ENCODE data around the gene SAMD4A.

The SAMD4A gene

GRCh38 chr14:54709867-54710266, 142.9 kb downstream of the SAMD4A start:
- DNase-seq = no peak

DNA sequence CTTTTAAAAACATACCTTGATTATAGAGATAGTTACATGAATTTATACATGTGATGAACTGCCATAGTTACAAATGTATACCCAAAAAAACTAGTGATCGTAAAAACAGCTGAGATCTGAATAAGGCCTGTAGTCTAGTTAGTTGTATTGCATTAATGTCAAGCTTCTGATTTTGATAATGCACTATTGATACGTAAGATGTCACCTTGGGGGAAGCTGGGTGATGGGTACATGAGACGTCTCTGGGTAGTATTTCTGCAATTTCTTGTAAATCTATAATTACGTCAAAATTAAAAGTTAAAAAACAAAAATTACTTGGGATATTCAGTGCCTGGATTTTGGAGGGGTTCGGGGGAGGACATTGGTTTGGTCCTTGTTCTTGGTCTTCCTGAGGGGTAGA, 144.4 kb downstream of the SAMD4A start:
- no peak for DNase-seq

DNA sequence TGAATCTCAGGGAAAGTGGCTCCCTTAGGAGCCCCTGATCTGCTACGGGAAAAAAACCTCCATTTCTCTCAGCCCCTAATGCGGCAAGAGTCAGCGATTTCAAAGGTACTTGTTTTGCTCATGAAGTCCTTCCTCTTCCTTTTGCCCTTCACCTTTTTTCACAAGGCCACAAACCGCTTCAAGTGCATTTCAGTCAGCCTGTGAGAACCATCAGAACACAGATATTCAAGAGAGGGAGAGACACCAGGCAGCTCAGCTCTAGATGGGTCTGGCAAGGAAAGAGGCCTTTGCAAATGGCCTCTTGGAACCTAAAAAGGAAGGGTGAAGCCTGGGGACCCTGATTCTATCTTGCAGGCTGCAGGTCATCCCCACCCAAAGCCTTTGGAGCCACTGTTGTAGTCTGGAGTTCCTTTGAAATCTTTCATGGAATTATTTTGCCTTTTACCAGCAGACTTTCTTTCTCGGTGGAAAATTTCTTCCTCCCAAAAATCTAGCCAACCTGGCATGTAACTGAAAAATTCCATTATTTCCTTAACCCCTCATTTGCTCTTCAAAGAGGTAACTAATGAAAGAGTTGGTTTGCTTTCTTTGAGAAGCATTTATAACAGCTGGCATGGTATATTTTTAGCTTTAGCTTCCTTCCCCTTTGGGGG, 145.0 kb downstream of the SAMD4A start:
- DNase-seq = no peak

- no peak for DNase-seq
Observed at GRCh38 chr14:54712465-54713200, 145.7 kb downstream of the SAMD4A start.

- no peak for DNase-seq
Observed at GRCh38 chr14:54713379-54713778, 146.5 kb downstream of the SAMD4A start.

- DNase-seq = no peak
Observed at GRCh38 chr14:54715239-54715638, 148.3 kb downstream of the SAMD4A start.

GRCh38 chr14:54715811-54716210, 148.9 kb downstream of the SAMD4A start:
- DNase-seq = no peak

DNA sequence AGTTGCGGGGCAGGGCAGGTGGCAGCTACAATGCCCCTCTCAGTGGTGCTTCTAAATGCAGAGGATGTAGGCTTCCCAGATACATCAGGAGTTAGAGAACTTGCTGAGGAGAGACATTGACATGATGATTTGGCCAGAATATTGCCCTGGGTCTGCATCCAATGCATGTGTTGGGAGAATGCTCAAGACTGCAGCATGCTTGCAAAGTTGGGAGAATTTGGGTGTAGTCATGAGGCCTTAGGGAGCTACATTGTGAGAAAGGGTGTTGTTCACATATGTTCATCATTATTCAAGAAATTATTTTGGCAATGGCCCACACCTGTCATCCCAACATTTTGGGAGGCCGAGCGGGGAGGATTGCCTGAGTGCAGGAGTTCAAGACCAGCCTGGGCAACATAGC, 149.9 kb downstream of the SAMD4A start:
- DNase-seq = no peak

DNA sequence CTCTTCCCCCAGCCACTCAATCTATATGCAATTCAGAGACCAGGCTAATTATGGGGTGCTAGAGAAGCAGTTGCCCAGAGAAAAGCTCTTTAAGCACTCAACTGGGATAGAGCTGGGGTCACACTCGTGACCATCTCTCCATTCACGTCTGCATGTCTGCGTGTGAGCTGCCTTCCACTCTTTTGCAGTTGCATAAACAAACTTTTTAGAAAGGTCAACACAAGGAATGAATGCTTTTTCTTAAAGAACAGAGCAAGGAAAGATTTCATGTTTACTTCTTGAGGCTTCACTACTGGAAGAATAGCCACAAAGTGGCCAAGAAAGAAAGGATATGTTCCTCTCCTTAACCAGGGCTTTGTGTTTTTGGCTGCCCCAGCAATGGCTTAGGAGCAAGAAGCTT, 151.1 kb downstream of the SAMD4A start:
- DNase-seq = no peak

GRCh38 chr14:54719406-54719805, 152.5 kb downstream of the SAMD4A start:
- no peak for DNase-seq

GRCh38 chr14:54722791-54723432, 156.0 kb downstream of the SAMD4A start:
- DNase-seq = peak; percentile 30

DNA sequence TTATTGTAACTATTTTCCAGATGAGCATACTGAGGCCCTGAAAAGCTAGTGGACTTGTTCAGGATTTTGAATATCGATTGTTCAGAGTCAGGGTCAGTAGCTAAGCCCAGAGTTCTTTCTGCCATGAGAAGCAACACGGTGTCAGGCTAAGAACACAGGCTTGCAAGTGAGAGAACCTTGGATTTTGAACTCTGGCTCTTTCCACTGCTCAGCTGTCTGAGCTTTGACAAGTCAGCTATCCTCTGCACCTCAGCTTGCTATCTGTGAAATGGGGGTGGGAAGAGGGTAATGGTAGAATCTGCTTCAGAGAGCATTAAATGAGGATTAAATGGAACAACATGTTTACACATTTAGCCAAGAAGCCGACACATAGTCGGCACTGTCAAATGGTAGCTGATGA, 157.2 kb downstream of the SAMD4A start:
- DNase-seq = no peak

- no peak for DNase-seq
Observed at GRCh38 chr14:54724676-54725325, 157.9 kb downstream of the SAMD4A start.

DNA sequence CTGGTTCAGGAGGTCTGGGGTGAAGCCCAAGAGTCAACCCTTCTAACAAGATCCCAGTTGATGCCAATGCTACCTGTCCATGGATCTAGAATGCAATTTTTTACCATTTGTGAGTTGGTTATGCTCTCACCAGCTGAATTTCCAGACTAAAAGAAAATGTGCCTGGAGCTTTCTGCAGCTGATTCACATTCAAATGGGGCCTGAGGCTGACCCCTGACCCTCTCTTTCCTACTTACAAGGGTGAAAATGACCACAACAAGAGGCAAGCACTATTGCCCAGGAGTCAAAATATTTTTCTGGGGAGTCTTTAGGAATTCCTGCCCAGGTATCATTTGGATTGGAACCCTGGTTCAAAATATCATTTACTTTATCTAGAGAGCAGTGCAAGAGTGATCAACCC, 159.1 kb downstream of the SAMD4A start:
- no peak for DNase-seq

DNA sequence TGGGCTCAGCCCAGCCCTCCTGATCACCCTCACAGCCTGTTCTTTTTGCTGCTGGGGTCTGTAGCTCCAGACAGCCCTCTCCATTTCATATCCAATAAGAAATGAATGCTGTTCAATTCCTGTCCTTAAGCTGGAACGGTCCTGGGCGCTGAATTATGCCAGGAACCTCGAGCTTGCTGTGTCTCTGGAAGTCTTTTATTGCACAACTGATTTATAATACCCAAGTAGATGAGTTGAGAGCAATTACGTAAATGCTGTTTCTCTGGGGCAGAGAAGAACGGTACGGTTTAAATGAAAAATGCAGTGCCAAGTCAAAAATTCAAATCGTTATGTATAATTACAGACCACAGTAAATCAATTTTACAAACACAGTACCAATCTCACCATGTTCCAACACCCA, 161.0 kb downstream of the SAMD4A start:
- DNase-seq = no peak

DNA sequence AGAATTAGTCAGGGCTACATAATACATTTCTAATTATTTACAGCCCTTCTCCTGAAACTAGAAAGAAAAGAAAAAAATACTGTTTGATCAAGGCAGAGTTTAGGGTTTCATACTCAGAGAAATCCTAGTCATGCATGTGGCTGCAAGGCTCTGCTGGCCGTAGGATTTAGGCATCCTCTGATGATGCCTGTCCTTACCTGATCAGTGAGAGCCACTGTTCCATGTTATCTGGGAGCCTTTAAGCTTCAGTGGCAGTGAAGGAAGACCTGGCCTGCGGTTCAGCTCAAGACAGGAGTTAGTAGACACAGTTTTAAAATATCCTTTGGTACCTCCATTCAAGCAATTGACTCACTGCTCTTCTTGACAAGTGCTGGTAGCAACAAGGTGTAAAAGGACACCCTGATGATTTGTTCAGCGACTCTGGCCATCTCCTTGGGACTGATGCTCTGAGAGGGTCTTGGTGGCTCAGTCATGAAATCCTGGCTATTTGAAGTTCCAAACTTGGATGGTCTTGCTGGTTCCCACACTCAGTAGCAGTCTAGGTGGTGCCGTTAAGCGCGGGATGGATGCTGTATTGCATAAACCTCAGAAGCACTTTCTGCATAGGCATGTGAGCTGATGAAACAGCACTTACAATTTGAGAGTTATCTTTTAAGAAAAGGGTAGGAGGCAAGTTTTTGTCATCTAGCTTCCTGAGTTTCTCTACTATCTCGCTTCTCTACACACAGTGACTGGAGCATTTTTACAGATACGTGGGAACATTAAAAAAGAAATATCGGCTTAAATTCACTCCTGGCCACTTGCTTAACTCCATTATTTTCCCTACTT, 162.0 kb downstream of the SAMD4A start:
- no peak for DNase-seq

DNA sequence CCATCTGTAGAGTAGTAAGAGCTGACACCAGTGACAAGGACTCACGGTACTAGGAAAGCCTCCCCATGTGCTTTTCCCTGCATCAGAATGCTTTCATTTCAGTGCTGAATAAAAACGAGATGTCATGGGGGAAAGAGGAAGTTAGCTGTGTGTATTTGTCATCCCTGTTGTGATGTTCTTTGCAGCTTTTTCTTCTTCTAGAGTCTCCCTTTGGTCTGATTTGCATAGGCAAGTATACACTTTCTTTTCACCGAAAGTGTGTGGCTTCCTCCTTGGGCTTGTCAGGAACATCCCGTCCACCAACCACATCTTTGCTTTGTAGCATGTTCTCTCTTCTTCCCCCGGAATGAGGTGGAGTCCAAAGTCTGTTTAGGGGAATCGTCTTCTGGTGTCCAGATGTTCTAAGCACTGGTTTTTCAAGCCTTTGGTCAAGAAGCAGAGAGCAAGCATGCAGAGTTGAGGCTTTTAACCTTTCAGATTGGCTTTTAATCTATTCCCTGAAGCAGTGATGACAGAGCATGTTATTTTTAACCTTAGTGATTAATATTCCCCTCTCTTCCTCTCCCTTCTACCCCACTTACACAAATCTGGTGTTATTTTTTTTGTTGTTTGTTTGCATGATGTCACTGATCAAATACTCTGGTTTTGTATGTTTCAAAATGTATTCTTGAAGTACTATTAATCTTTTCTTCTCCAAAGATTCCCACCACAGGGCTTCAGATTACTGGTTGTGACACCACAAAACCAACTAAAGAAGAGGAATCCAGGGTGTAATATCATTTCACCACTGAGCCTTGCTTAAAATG, 163.4 kb downstream of the SAMD4A start:
- peak; percentile 21 for DNase-seq

GRCh38 chr14:54734966-54735365, 168.0 kb downstream of the SAMD4A start:
- no peak for DNase-seq

- no peak for DNase-seq
Observed at GRCh38 chr14:54735424-54735823, 168.5 kb downstream of the SAMD4A start.

- DNase-seq = no peak
Observed at GRCh38 chr14:54737132-54737711, 170.3 kb downstream of the SAMD4A start.

DNA sequence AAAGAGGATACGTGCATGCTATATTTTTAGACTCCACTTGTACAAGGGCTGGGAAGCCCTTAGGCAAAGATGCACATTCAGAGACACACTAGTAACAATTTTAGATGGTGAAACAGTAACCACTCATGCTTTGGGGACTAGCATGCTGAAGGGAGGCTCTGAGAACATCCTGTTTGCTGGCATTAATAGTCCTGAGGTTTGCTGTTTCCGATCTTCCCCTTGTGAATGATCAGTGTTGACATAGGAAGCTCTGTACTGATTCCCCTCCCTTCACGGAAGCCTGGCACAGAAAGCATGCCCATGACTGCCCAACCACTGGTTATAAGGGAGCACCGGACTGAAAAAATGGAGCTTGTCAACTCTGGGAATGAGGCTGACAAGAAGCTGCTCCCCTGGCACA, 171.1 kb downstream of the SAMD4A start:
- no peak for DNase-seq

- DNase-seq = no peak
Observed at GRCh38 chr14:54739514-54739913, 172.6 kb downstream of the SAMD4A start.
